ENCODE data around the gene TGIF2. TPM values are rescaled to one million over a fixed set of nuclear protein-coding genes. Genes with fewer than 3 reads are reported as not detected.

The TGIF2 gene
- total and polyA plus RNA-seq, 9 of the 15 experiments (the other 6 are each of a cell fraction or from before 2014, with no cell fraction given): 6.8 to 27.8 (median 15.7) TPM

DNA sequence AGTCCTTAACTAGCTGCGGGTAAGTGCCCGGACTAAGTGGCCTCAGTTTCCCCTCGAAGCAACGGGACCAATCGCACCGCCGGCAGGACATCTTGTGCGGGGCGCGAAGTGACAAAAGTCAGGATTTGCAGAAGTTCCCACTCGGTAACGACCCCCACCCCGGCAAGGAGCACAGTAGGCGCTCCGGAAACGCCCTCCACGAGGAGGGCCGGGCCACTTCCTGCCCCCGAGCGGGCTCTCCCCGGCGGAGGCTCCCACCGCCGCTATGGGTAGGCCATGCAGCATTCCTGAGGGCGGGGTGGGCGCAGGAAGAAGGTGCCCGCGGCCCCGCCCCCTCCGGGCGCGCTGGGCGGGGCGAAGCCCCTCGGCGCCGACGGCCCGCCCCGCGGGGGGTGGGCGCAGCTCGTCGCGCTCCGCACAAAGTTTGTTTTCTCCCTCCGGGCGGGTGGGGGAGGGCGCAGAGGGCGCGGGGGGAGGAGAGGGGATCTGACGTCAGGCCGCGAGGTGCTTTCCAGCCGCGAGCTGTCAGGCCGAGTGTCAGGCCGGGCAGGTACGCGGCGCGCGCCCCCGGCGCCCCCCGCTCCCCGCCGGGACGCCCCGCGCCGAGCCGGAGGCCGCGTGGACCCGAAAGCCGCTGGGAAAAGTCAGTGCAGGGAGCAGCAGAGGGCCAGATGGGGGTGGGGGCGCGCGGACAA is at the start of gene TGIF2 (continued):
- TF ChIP-seq, protein P1, sequence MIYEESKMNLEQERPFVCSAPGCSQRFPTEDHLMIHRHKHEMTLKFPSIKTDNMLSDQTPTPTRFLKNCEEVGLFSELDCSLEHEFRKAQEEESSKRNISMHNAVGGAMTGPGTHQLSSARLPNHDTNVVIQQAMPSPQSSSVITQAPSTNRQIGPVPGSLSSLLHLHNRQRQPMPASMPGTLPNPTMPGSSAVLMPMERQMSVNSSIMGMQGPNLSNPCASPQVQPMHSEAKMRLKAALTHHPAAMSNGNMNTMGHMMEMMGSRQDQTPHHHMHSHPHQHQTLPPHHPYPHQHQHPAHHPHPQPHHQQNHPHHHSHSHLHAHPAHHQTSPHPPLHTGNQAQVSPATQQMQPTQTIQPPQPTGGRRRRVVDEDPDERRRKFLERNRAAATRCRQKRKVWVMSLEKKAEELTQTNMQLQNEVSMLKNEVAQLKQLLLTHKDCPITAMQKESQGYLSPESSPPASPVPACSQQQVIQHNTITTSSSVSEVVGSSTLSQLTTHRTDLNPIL (CRISPR knock-in tag; IDR thresholded peaks at IDR 0.05): no peak
- TF ChIP-seq TAF7 (tag; IDR thresholded peaks at IDR 0.05): 0 out of 2 replicates have a peak, but pooled peaks have one; percentile 21
- peak; percentile 85 for TF ChIP-seq BCOR (IDR thresholded peaks at IDR 0.05)
- TF ChIP-seq, protein P2, sequence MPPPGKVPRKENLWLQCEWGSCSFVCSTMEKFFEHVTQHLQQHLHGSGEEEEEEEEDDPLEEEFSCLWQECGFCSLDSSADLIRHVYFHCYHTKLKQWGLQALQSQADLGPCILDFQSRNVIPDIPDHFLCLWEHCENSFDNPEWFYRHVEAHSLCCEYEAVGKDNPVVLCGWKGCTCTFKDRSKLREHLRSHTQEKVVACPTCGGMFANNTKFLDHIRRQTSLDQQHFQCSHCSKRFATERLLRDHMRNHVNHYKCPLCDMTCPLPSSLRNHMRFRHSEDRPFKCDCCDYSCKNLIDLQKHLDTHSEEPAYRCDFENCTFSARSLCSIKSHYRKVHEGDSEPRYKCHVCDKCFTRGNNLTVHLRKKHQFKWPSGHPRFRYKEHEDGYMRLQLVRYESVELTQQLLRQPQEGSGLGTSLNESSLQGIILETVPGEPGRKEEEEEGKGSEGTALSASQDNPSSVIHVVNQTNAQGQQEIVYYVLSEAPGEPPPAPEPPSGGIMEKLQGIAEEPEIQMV (tag; conservative IDR thresholded peaks at IDR 0.05; ENCODE audit: low read depth): no peak
- TF ChIP-seq, protein P3, sequence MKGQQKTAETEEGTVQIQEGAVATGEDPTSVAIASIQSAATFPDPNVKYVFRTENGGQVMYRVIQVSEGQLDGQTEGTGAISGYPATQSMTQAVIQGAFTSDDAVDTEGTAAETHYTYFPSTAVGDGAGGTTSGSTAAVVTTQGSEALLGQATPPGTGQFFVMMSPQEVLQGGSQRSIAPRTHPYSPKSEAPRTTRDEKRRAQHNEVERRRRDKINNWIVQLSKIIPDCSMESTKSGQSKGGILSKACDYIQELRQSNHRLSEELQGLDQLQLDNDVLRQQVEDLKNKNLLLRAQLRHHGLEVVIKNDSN (CRISPR knock-in tag; IDR thresholded peaks at IDR 0.05): peak; percentile 33; the same call in 1 of the 2 replicates
- no peak for TF ChIP-seq ZNF140 (CRISPR knock-in tag; IDR thresholded peaks at IDR 0.05)
- TF ChIP-seq, protein P4, sequence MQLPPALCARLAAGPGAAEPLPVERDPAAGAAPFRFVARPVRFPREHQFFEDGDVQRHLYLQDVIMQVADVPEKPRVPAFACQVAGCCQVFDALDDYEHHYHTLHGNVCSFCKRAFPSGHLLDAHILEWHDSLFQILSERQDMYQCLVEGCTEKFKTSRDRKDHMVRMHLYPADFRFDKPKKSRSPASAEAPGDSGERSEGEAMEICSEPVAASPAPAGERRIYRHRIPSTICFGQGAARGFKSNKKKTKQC (CRISPR knock-in tag; IDR thresholded peaks at IDR 0.05): 0 out of 2 replicates have a peak, but pooled peaks have one; percentile 37
- TF ChIP-seq, protein P5, sequence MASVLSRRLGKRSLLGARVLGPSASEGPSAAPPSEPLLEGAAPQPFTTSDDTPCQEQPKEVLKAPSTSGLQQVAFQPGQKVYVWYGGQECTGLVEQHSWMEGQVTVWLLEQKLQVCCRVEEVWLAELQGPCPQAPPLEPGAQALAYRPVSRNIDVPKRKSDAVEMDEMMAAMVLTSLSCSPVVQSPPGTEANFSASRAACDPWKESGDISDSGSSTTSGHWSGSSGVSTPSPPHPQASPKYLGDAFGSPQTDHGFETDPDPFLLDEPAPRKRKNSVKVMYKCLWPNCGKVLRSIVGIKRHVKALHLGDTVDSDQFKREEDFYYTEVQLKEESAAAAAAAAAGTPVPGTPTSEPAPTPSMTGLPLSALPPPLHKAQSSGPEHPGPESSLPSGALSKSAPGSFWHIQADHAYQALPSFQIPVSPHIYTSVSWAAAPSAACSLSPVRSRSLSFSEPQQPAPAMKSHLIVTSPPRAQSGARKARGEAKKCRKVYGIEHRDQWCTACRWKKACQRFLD (CRISPR knock-in tag; IDR thresholded peaks at IDR 0.05): peak; percentile 21; the same call in 1 of the 2 replicates
- TF ChIP-seq POU5F1 (IDR thresholded peaks at IDR 0.05; ENCODE audit: borderline replicate concordance, low read depth, low read length, partially characterized antibody): no peak
- peak; percentile 72; the same call in 1 of the 2 replicates for TF ChIP-seq GATAD2B (IDR thresholded peaks at IDR 0.05; ENCODE audit: borderline replicate concordance)
- TF ChIP-seq, protein P6, sequence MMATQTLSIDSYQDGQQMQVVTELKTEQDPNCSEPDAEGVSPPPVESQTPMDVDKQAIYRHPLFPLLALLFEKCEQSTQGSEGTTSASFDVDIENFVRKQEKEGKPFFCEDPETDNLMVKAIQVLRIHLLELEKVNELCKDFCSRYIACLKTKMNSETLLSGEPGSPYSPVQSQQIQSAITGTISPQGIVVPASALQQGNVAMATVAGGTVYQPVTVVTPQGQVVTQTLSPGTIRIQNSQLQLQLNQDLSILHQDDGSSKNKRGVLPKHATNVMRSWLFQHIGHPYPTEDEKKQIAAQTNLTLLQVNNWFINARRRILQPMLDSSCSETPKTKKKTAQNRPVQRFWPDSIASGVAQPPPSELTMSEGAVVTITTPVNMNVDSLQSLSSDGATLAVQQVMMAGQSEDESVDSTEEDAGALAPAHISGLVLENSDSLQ (IDR thresholded peaks at IDR 0.05): no peak
- peak; percentile 42 for TF ChIP-seq POLR2B (IDR thresholded peaks at IDR 0.05; ENCODE audit: low read depth, partially characterized antibody)
- TF ChIP-seq, protein P7, sequence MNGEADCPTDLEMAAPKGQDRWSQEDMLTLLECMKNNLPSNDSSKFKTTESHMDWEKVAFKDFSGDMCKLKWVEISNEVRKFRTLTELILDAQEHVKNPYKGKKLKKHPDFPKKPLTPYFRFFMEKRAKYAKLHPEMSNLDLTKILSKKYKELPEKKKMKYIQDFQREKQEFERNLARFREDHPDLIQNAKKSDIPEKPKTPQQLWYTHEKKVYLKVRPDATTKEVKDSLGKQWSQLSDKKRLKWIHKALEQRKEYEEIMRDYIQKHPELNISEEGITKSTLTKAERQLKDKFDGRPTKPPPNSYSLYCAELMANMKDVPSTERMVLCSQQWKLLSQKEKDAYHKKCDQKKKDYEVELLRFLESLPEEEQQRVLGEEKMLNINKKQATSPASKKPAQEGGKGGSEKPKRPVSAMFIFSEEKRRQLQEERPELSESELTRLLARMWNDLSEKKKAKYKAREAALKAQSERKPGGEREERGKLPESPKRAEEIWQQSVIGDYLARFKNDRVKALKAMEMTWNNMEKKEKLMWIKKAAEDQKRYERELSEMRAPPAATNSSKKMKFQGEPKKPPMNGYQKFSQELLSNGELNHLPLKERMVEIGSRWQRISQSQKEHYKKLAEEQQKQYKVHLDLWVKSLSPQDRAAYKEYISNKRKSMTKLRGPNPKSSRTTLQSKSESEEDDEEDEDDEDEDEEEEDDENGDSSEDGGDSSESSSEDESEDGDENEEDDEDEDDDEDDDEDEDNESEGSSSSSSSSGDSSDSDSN (IDR thresholded peaks at IDR 0.05; ENCODE audit: borderline replicate concordance in 1 of 2, low read depth in 2 of 2, low read length in 2 of 2): 0 out of 4 replicates have a peak, but pooled peaks of 1 of the 2 experiments have one; percentile 15
- TF ChIP-seq CHD2 (IDR thresholded peaks at IDR 0.05; ENCODE audit: low read depth, low read length): no peak

Data from K562 (cell line).